HG03378 (cell line): Measurements from ENCODE around the gene HOXA3.

Experiments used
- ATAC-seq: cut with Tn5 transposase; IDR thresholded peaks from one replicate; pipeline ENCODE4 v1.9.1; 2021; ENCODE audit warnings: mild to moderate bottlenecking, moderate library complexity; ENCODE audit not compliant: unreplicated experiment

HOXA3 gene

GRCh38 chr7:27145914-27146412, 6.4 kb downstream of the HOXA3 start:
- no peak for ATAC-seq

GRCh38 chr7:27145165-27145913, 7.0 kb downstream of the HOXA3 start:
- ATAC-seq, result no peak

GRCh38 chr7:27144781-27145164, 7.6 kb downstream of the HOXA3 start:
- ATAC-seq, result no peak

- no peak for ATAC-seq
These were observed 8.2 kb downstream of the HOXA3 start for GRCh38 chr7:27143950-27144780.

- ATAC-seq, result no peak
These were observed 9.1 kb downstream of the HOXA3 start, which contains the start of gene HOXA5 for GRCh38 chr7:27143023-27143949. HOXA5 (minus strand) TSS chr7:27143681; CDS start chr7:27143607, 74 bp downstream.

- ATAC-seq, result no peak
These were observed 9.8 kb downstream of the HOXA3 start for GRCh38 chr7:27142580-27143022.

- ATAC-seq, result no peak
These were observed 10.3 kb downstream of the HOXA3 start for GRCh38 chr7:27141923-27142579.

- ATAC-seq, result no peak
These were observed 11.1 kb downstream of the HOXA3 start for GRCh38 chr7:27141137-27141922.

- no peak for ATAC-seq
These were observed 12.1 kb downstream of the HOXA3 start for GRCh38 chr7:27140126-27140857.

GRCh38 chr7:27139334-27140125, 12.9 kb downstream of the HOXA3 start:
- ATAC-seq, result no peak

- ATAC-seq, result no peak
These were observed 13.4 kb downstream of the HOXA3 start for GRCh38 chr7:27138985-27139333.

GRCh38 chr7:27138472-27138871, 13.9 kb downstream of the HOXA3 start:
- ATAC-seq, result no peak

- ATAC-seq, result no peak
These were observed 14.6 kb downstream of the HOXA3 start for GRCh38 chr7:27137640-27138315.

- ATAC-seq, result no peak
These were observed 18.0 kb downstream of the HOXA3 start for GRCh38 chr7:27134392-27134791.

GRCh38 chr7:27133409-27134231, 18.8 kb downstream of the HOXA3 start:
- ATAC-seq, result no peak

- ATAC-seq, result no peak
These were observed 19.4 kb downstream of the HOXA3 start for GRCh38 chr7:27132978-27133377.

- ATAC-seq, result no peak
These were observed 20.2 kb downstream of the HOXA3 start for GRCh38 chr7:27132214-27132613.
